Esophagus muscularis mucosa (tissue), 4 donors: ENCODE data around the gene OR2T12.
"Not testable (repeated sequence)": the region's sequence is repeated elsewhere in the genome, so short reads cannot be mapped to it uniquely, and the experiment has no call there.

Source experiments
- CTCF ChIP-seq, 3 experiments: fragments of 200-600 bp in 2 of 3; fragments of 450-650 bp in 1 of 3; sonication (generic) in 2 of 3; IDR thresholded peaks; one replicate each; pipeline ENCODE4 v1.5.1; 2017 to 2019; ENCODE audit warnings: antibody characterized with exemption in 3 of 3, mild to moderate bottlenecking in 2 of 3, moderate library complexity in 1 of 3
- EP300 ChIP-seq: sonication (generic); formaldehyde crosslinking; IDR thresholded peaks from one replicate; pipeline ENCODE4 v1.6.1; 2017; ENCODE audit warnings: antibody characterized with exemption
- POLR2A ChIP-seq: fragments of 450-650 bp; IDR thresholded peaks from one replicate; pipeline ENCODE4 v1.6.1; 2017; ENCODE audit warnings: antibody characterized with exemption, moderate library complexity, mild to moderate bottlenecking, low read depth
- POLR2AphosphoS5 ChIP-seq, 2 donors: sonication (generic); formaldehyde crosslinking; IDR thresholded peaks; one replicate each; pipeline ENCODE4 v1.6.1; 2017; ENCODE audit warnings: antibody characterized with exemption in 2 of 2

- TF ChIP-seq CTCF (IDR thresholded peaks at IDR 0.05); POLR2A; POLR2AphosphoS5 (IDR thresholded peaks at IDR 0.05); EP300: not testable (repeated sequence)
Observed at GRCh38 chr1:248306740-248307139, 3.5 kb upstream of the OR2T12 start.
